T-helper 17 cell (primary cell): ENCODE data around the gene CAPNS2. TPM values are rescaled to one million over a fixed set of nuclear protein-coding genes. Genes with fewer than 3 reads are reported as not detected.
"Not testable (repeated sequence)": the region's sequence is repeated elsewhere in the genome, so short reads cannot be mapped to it uniquely, and the experiment has no call there.

Source experiments
- ATAC-seq: fragments of 150-1000 bp; cut with Tn5 transposase; 2 replicates; pipeline ENCODE4 v1.10.0; 2021; ENCODE audit warnings: mild to moderate bottlenecking, moderate library complexity
- DNase-seq, 3 donors: peaks; one replicate each; pipeline versions ENCODE4 v3.0.0 to v3.0.0-alpha.2; 2020 to 2021
- H3K9me3 ChIP-seq: one replicate; pipeline ENCODE4 v1.7.0; 2013; ENCODE audit warnings: low read length, mild to moderate bottlenecking; ENCODE audit not compliant: control insufficient read depth, poor library complexity, severe bottlenecking
- H3K27ac Mint-ChIP-seq: one replicate; pipeline ENCODE4 v1.8.0; 2022; ENCODE audit warnings: mild to moderate bottlenecking, moderate library complexity, mixed read lengths
- H3K27me3 Mint-ChIP-seq: one replicate; pipeline ENCODE4 v1.8.0; 2022; ENCODE audit warnings: mixed read lengths
- H3K36me3 Mint-ChIP-seq: one replicate; pipeline ENCODE4 v1.8.0; 2022; ENCODE audit warnings: low read depth, mixed read lengths
- H3K4me1 Mint-ChIP-seq: one replicate; pipeline ENCODE4 v1.8.0; 2022; ENCODE audit warnings: mild to moderate bottlenecking, mixed read lengths
- H3K4me3 Mint-ChIP-seq: one replicate; pipeline ENCODE4 v1.8.0; 2022; ENCODE audit warnings: mild to moderate bottlenecking, moderate library complexity, mixed read lengths
- total RNA-seq, 4 donors: library from RNA in 2 of 4; stranded (reverse) in 2 of 4; gene quantifications; one replicate each; pipeline ENCODE4 v1.2.3 and lab custom pipeline; 2022 to 2026

The CAPNS2 gene
- total RNA-seq, 2 donors from 2014 or later, result not detected

- H3K27ac Mint-ChIP-seq, result no peak overlapping the region
Observed at GRCh38 chr16:55572439-55572838, 6.0 kb downstream of the CAPNS2 start.

GRCh38 chr16:55574811-55575210 lies 8.3 kb downstream of the CAPNS2 start:
- DNase-seq (no peak), ATAC-seq (no peak)
- Mint-ChIP-seq H3K4me1 (no peaks in the 10 kb centered on the region), H3K27me3 (peaks cover 18% of the 10 kb centered on the region), H3K36me3 (no peaks in the 10 kb centered on the region), H3K27ac (no peak overlapping the region), H3K4me3 (no peak overlapping the region)
- no peaks in the 10 kb centered on the region for H3K9me3 ChIP-seq

More at GRCh38 chr16:55572439-55572838, 6.0 kb downstream of the CAPNS2 start:
- Mint-ChIP-seq H3K36me3 (no peaks in the 10 kb centered on the region), H3K27me3 (peaks cover 35% of the 10 kb centered on the region), H3K4me3 (no peak overlapping the region), H3K4me1 (no peaks in the 10 kb centered on the region)
- no peak for DNase-seq
- no peaks in the 10 kb centered on the region for H3K9me3 ChIP-seq
- no peak for ATAC-seq

DNA sequence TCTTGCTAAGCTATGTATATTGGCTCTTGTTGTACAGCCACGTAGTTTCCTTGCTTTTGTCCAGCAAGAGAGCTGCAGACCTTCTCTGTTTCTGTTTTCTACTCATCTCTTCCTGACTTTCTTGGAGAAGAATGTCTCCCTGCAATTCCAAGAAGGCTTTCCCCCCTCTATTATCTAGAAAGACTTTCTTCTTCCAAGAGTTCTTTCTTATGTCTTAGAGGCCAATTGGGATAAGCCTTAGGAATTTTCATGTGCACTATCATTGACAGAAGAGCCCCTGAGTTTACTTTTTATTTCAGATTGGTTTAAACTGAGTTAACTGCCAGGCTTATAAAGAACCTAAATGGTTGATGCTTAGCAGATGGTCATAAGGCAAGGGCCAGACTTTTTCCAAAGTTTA lies 9.0 kb downstream of the CAPNS2 start:
- ATAC-seq (no peak), DNase-seq (no peak)
- H3K9me3 ChIP-seq, result no peaks in the 10 kb centered on the region
- H3K27ac Mint-ChIP-seq, result no peak overlapping the region
- H3K27me3 Mint-ChIP-seq, result peaks cover 18% of the 10 kb centered on the region
- H3K4me1 Mint-ChIP-seq, result no peaks in the 10 kb centered on the region
- H3K4me3 Mint-ChIP-seq, result no peak overlapping the region
- H3K36me3 Mint-ChIP-seq, result no peaks in the 10 kb centered on the region

DNA sequence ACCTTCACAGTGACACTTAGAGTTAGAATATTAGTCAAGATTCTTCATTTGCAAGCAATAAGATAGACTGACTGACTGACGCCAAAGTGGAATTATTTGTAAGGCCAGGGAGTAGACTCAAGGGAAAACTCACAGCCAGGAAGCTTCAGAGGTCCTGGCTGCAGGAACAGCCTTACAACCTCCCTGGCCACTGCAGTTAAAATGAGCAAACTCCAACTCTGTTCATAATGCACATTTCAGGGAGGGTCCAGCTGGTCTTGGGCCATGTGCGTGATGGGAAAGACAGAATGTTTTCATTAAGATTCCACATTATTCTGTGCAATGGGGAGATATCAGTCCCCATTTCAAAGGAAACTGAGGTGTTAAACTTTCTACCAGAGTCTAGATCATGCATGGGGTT lies 9.9 kb downstream of the CAPNS2 start:
- Mint-ChIP-seq H3K4me3 (no peak overlapping the region), H3K36me3 (no peaks in the 10 kb centered on the region), H3K27me3 (peaks cover 18% of the 10 kb centered on the region), H3K27ac (no peak overlapping the region), H3K4me1 (no peaks in the 10 kb centered on the region)
- no peak for ATAC-seq
- no peak for DNase-seq
- no peaks in the 10 kb centered on the region for H3K9me3 ChIP-seq

GRCh38 chr16:55577887-55578286 lies 11.4 kb downstream of the CAPNS2 start:
- H3K4me1 Mint-ChIP-seq, result no peaks in the 10 kb centered on the region
- no peak overlapping the region for H3K4me3 Mint-ChIP-seq
- H3K27me3 Mint-ChIP-seq, result peaks cover 10% of the 10 kb centered on the region
- H3K36me3 Mint-ChIP-seq, result no peaks in the 10 kb centered on the region
- no peaks in the 10 kb centered on the region for H3K9me3 ChIP-seq
- ATAC-seq, result no peak
- H3K27ac Mint-ChIP-seq, result no peak overlapping the region
- no peak for DNase-seq

- DNase-seq (no peak), ATAC-seq (no peak)
- Mint-ChIP-seq H3K36me3 (no peaks in the 10 kb centered on the region), H3K27ac (no peak overlapping the region), H3K4me3 (no peak overlapping the region), H3K4me1 (no peaks in the 10 kb centered on the region), H3K27me3 (peaks cover 18% of the 10 kb centered on the region)
- no peaks in the 10 kb centered on the region for H3K9me3 ChIP-seq
Observed at GRCh38 chr16:55585631-55586030, 19.1 kb downstream of the CAPNS2 start.

- no peaks in the 10 kb centered on the region for H3K36me3 Mint-ChIP-seq
- H3K27me3 Mint-ChIP-seq, result peaks cover 30% of the 10 kb centered on the region
- ATAC-seq (no peak), DNase-seq (no peak)
- H3K27ac Mint-ChIP-seq, result no peak overlapping the region
- H3K4me3 Mint-ChIP-seq, result no peak overlapping the region
- no peaks in the 10 kb centered on the region for H3K4me1 Mint-ChIP-seq
- no peaks in the 10 kb centered on the region for H3K9me3 ChIP-seq
Observed at GRCh38 chr16:55588799-55589198, 22.3 kb downstream of the CAPNS2 start.

DNA sequence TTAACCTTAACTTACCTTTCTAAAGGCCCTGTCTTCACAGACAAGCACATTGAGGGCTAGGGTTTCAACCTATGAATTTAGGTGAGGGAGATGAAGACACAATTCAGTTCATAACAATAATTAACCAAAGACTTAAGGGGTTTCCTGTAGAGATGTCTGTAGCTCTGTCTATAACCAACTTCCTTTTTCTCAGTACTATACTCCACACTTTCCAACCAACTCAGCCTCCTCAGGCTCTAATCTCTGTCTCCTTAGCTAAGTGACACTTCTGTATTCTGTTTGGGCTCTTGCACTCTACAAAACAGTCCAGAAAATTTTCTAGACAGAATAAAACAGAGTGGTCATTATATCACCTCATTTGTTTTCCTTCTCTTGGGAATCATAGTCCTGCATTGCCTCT lies 25.8 kb downstream of the CAPNS2 start:
- ATAC-seq (no peak), DNase-seq (no peak)
- no peaks in the 10 kb centered on the region for H3K4me1 Mint-ChIP-seq
- no peaks in the 10 kb centered on the region for H3K9me3 ChIP-seq
- H3K27me3 Mint-ChIP-seq, result peaks cover 47% of the 10 kb centered on the region
- no peaks in the 10 kb centered on the region for H3K36me3 Mint-ChIP-seq
- H3K27ac Mint-ChIP-seq, result no peak overlapping the region
- no peak overlapping the region for H3K4me3 Mint-ChIP-seq

DNA sequence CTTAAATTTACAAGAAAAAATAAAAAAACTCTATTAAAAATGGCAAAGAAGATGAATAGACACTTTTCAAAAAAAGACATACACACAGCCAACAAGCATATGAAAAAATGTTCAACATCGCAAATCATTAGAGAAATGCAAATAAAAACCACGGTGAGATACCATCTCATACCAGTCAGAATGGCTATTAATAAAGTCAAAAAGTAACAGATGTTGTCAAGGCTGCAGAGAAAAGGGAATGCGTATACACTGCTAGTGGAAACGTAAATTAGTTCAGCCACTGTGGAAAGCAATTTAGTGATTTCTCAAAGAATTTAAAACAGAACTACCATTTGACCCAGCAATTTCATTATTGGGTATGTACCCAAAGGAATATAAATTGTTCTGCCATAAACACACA lies 31.4 kb downstream of the CAPNS2 start:
- no peak overlapping the region for H3K27ac Mint-ChIP-seq

DNA sequence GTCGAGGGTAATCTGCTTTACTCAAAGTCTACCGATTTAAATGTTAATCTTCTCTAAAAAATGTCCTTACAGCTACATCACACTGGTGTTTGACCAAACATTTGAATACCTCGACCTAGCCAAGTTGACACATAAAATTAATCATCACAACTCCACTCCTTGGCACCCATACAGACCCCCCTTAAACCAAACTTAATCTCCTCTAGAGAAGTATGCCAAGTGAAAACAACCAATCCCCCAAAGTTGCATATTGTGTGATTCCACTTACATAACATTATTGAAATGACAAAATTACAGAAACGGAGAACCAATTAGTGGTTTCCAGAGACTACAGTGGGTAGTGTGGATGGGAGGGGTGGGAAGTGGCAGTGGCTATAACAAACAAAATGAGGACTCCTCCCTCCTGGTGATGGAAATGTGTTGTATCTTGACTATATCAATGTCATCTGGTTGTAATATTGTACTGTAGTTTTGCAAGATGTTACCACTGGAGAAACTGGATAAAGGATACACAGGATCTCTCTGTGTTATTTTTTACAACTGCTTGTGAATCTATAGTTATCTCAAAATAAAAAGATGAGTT lies 39.4 kb downstream of the CAPNS2 start:
- DNase-seq (no peak), ATAC-seq (no peak)
- Mint-ChIP-seq H3K27me3 (no peaks in the 10 kb centered on the region), H3K4me3 (no peak overlapping the region), H3K4me1 (no peaks in the 10 kb centered on the region), H3K27ac (no peak overlapping the region), H3K36me3 (no peaks in the 10 kb centered on the region)
- no peaks in the 10 kb centered on the region for H3K9me3 ChIP-seq

More for the DNA sequence above, 31.4 kb downstream of the CAPNS2 start:
- no peaks in the 10 kb centered on the region for H3K36me3 Mint-ChIP-seq
- H3K4me1 Mint-ChIP-seq, result no peaks in the 10 kb centered on the region
- no peak for ATAC-seq
- no peak overlapping the region for H3K4me3 Mint-ChIP-seq
- no peaks in the 10 kb centered on the region for H3K9me3 ChIP-seq
- H3K27me3 Mint-ChIP-seq, result peaks cover 32% of the 10 kb centered on the region
- DNase-seq, result no peak

- Mint-ChIP-seq H3K36me3 (no peaks in the 10 kb centered on the region), H3K27me3 (peaks cover 7% of the 10 kb centered on the region), H3K4me3 (no peak overlapping the region), H3K27ac (no peak overlapping the region), H3K4me1 (no peaks in the 10 kb centered on the region)
- ATAC-seq, result no peak
- H3K9me3 ChIP-seq, result no peaks in the 10 kb centered on the region
- DNase-seq, result no peak
Observed at GRCh38 chr16:55613613-55614335, 47.3 kb downstream of the CAPNS2 start.

DNA sequence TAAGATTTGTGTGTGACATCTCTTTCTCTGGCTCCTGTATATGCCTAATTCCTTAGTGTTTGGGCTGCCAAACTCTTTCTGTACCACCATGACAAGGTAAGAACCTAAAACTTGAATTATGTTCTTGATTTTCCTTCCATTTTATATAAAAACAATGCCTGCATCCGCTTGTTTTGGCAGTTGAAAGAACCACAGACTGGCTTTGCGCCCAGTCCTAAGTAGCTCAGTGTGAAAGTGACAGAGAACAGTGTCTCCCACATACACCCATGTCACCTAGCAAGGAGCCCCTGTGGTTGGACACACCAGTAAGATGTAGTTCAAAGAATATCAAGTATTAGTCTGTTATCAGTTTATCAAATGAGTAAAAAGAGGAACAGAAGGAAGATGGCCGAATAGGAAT lies 48.6 kb downstream of the CAPNS2 start:
- Mint-ChIP-seq H3K27ac (no peak overlapping the region), H3K4me3 (no peak overlapping the region), H3K4me1 (no peaks in the 10 kb centered on the region), H3K36me3 (no peaks in the 10 kb centered on the region), H3K27me3 (peaks cover 7% of the 10 kb centered on the region)
- ATAC-seq (no peak), DNase-seq (no peak)
- H3K9me3 ChIP-seq, result no peaks in the 10 kb centered on the region

- not testable (repeated sequence) for H3K27me3 Mint-ChIP-seq, H3K9me3 ChIP-seq, H3K4me1 Mint-ChIP-seq, ATAC-seq, H3K36me3 Mint-ChIP-seq, H3K27ac Mint-ChIP-seq, H3K4me3 Mint-ChIP-seq, DNase-seq
Observed at GRCh38 chr16:55615670-55616069, 49.2 kb downstream of the CAPNS2 start.
